Measurements from ENCODE around the gene CTXND1. TPM values are rescaled to one million over a fixed set of nuclear protein-coding genes. Genes with fewer than 3 reads are reported as not detected.

The CTXND1 gene
- total and polyA plus RNA-seq, 2 of the 4 experiments (the other 2 are of a cell fraction): not detected

GRCh38 chr15:80285379-80285778 is 33.4 kb upstream of the CTXND1 start:
- Histone ChIP-seq H2BK20ac (ENCODE audit: low read depth, low read length) (no peak overlapping the region), H3K9me3 (ENCODE audit: control insufficient read depth, insufficient read depth, low read length) (no peaks in the 10 kb centered on the region), H4K8ac (ENCODE audit: low read depth in 2 of 2, low read length in 2 of 2) (no peak overlapping the region), H3K4me3 (ENCODE audit: insufficient read depth, low read depth, low read length) (no peak overlapping the region), H4K91ac (ENCODE audit: insufficient read depth, low read depth, low read length) (no peak overlapping the region), H3K56ac (ENCODE audit: extremely low read depth, insufficient read depth, low read length) (no peak overlapping the region), H3K9ac (ENCODE audit: low read depth, low read length) (no peak overlapping the region), H3K79me1 (ENCODE audit: low read depth in 1 of 2, low read length in 2 of 2) (no peaks in the 10 kb centered on the region), H2AK9ac (replicated peaks; ENCODE audit: low read depth, low read length, poor library complexity) (no peak overlapping the region), H3K27ac (ENCODE audit: insufficient read depth, low read length) (no peak overlapping the region), H2BK5ac (ENCODE audit: low read depth, low read length, poor library complexity, severe bottlenecking) (no peak overlapping the region), H2BK120ac (ENCODE audit: low read depth, low read length) (no peak overlapping the region), H2BK15ac (ENCODE audit: low read depth, low read length) (no peak overlapping the region), H3K9me1 (ENCODE audit: insufficient read depth, low read length) (no peaks in the 10 kb centered on the region; the same call in 1 of the 2 replicates), H3K36me3 (ENCODE audit: control insufficient read depth, insufficient read depth, low read length) (no peaks in the 10 kb centered on the region), H3K18ac (ENCODE audit: low read depth, low read length) (no peak overlapping the region), H2AK5ac (ENCODE audit: low read depth, low read length) (no peak overlapping the region), H3K23ac (ENCODE audit: low read depth, low read length) (no peak overlapping the region), H3K4me2 (ENCODE audit: low read depth, low read length) (no peak overlapping the region), H3K4me1 (ENCODE audit: control insufficient read depth, insufficient read depth, low read length) (no peaks in the 10 kb centered on the region), H2AFZ (replicated peaks; ENCODE audit: low read length, poor library complexity) (no peak overlapping the region), H4K5ac (ENCODE audit: low read depth, low read length) (no peak overlapping the region), H3K27me3 (ENCODE audit: control insufficient read depth, insufficient read depth, low read length) (peaks cover 35% of the 10 kb centered on the region), H3K14ac (replicated peaks; ENCODE audit: low read depth, low read length) (no peak overlapping the region), H4K20me1 (ENCODE audit: insufficient read depth, low read length) (no peaks in the 10 kb centered on the region), H3K4ac (ENCODE audit: low read depth, low read length) (no peak overlapping the region)
- DNase-seq (no peak), ATAC-seq (ENCODE audit: low read depth) (no peak)
- CTCF ChIA-PET: no interaction called here
- POLR2A ChIA-PET (ENCODE audit: unreplicated experiment): no interaction called here
- in situ Hi-C loops (cut with MboI; ENCODE audit: low sequenced_read_pairs): no loop called here
- WGBS, 2 experiments (ENCODE audit: extremely low coverage in 2 of 2, insufficient read length in 1 of 2): 80% methylated on average over 1 of the region's 8 CpGs; no CpG with 5 or more reads in 1 of the 2 experiments
- BruUV-seq (replicated peaks): no TSS peak
- intact Hi-C loops (cut with micrococcal nuclease): no loop called here
- dilution Hi-C loops (cut with HindIII; ENCODE audit: low sequenced_read_pairs, unreplicated experiment): no loop called here
- TF ChIP-seq SMC3 (IDR thresholded peaks at IDR 0.05; ENCODE audit: low read depth, low read length) (no peak), FOS (IDR thresholded peaks at IDR 0.05; ENCODE audit: low read depth, low read length) (no peak), USF2 (IDR thresholded peaks at IDR 0.05; ENCODE audit: low read depth, low read length) (no peak), ELK1 (IDR thresholded peaks at IDR 0.05; ENCODE audit: borderline replicate concordance, low read depth, low read length) (no peak), BHLHE40 (IDR thresholded peaks at IDR 0.05; ENCODE audit: low read depth, low read length) (no peak), CHD1 (IDR thresholded peaks at IDR 0.05; ENCODE audit: low read depth, low read length) (no peak), POLR2A (IDR thresholded peaks at IDR 0.05; ENCODE audit: low read depth, low read length) (no peak), MXI1 (IDR thresholded peaks at IDR 0.05; ENCODE audit: borderline replicate concordance, low read depth, low read length) (no peak), RFX5 (IDR thresholded peaks at IDR 0.05; ENCODE audit: low read depth, low read length) (no peak), MAZ (IDR thresholded peaks at IDR 0.05; ENCODE audit: borderline replicate concordance, low read depth, low read length) (no peak), RAD21 (IDR thresholded peaks at IDR 0.05; ENCODE audit: low read length) (no peak), RCOR1 (IDR thresholded peaks at IDR 0.05; ENCODE audit: insufficient replicate concordance, low read length) (no peak), NFE2L2 (IDR thresholded peaks at IDR 0.05; ENCODE audit: low read depth, low read length) (no peak), CTCF (conservative IDR thresholded peaks at IDR 0.05; ENCODE audit: low read depth, low read length) (no peak)

Data from IMR-90 (cell line).